Activated CD8-positive, alpha-beta memory T cell treated with anti-CD3 and anti-CD28 coated beads for 1 hour (primary cell): ENCODE data around the gene LIPF.
"Not testable (repeated sequence)": the region's sequence is repeated elsewhere in the genome, so short reads cannot be mapped to it uniquely, and the experiment has no call there.

Source experiments
- DNase-seq, 2 donors: peaks; one replicate each; pipeline ENCODE4 v3.0.0-alpha.2; 2020; ENCODE audit warnings: low read depth in 1 of 2; ENCODE audit errors: extremely low read depth in 1 of 2

The LIPF gene

GRCh38 chr10:88672041-88672440 is 7.8 kb downstream of the LIPF start:
- DNase-seq = no peak

GRCh38 chr10:88676283-88677060 is 12.2 kb downstream of the LIPF start:
- DNase-seq = no peak

DNA sequence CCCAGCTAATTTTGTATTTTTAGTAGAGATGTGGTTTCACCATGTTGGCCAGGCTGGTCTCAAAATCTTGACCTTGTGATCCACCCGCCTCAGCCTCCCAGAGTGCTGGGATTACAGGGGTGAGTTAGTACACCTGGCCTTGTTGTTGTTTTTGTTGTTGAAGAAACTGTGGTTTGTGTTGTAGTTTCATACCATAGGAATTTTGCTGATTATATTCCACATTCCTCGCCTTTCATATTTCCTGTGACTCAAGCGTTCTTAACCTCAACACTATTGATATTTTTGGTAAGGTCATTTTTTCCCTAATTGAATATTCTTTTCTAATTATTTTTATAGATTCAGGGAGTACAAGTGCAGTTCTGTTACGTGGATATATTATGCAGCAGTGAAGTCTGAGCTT is 16.7 kb downstream of the LIPF start:
- no peak for DNase-seq

GRCh38 chr10:88682491-88682890 is 18.2 kb downstream of the LIPF start:
- DNase-seq = no peak

GRCh38 chr10:88687853-88688467 is 23.7 kb downstream of the LIPF start:
- DNase-seq = no peak

GRCh38 chr10:88689366-88689765 is 25.1 kb downstream of the LIPF start:
- no peak for DNase-seq

GRCh38 chr10:88693392-88694020 is 29.3 kb downstream of the LIPF start:
- no peak for DNase-seq

DNA sequence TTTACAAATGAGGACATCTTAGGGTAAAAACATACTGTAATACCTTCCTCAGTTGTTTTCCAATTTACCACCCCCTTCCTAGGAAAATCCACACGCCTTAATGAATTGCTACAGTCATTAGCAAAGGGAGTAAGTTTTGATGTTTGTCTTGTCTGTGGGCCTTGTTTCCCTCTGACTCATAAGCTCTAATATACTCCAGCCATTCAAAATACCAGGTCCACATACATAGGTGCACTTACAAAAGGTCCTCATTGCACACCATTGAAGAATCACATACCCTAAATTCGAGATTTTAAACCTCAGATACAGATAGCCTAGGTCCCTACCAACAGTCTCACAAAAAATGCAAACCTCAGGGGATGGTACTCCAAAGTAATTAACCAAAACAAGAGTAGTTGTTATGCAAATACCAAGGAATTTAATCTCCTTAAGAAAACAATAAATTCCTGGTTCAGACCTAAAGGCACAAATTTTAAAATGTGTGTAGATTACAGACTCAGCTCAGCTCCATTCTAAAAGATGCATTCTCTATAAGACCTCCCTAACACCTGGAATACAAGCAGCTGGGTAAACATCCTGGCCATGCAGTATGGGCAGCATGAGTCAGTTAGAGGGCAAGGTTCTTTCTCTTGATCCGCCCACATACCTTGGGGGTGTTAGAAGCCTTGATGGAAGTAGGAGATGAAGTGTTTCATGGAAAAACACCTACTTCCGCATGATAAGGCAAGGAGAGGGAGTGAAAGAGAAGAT is 38.8 kb downstream of the LIPF start:
- no peak for DNase-seq

DNA sequence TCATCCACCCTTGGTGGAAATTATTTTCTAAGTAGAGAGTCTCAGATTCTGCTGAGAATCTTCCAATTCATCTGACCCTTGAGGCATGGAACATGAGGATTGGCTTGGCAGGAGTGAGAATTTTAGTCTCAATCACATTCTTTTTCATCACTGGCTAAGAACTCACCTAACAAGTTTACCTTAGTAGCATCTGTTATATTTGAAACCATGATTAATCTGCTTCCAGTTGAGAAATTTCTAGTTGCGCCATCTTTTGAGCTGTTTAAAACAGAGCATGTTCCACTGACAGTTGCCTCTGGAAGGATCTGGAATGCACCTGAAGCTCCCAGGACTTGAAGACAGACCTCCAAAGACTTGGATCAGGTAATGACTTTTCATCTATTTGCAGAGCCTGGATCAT is 41.7 kb downstream of the LIPF start, which contains the start of gene LIPK:
Gene LIPK, plus strand, starts transcription at position 292 of the 400 bp plus-strand sequence. CDS start 18,295 bp downstream, outside the sequence.
- no peak for DNase-seq

- DNase-seq = no peak
Measured at GRCh38 chr10:88707429-88708155, 43.4 kb downstream of the LIPF start.

DNA sequence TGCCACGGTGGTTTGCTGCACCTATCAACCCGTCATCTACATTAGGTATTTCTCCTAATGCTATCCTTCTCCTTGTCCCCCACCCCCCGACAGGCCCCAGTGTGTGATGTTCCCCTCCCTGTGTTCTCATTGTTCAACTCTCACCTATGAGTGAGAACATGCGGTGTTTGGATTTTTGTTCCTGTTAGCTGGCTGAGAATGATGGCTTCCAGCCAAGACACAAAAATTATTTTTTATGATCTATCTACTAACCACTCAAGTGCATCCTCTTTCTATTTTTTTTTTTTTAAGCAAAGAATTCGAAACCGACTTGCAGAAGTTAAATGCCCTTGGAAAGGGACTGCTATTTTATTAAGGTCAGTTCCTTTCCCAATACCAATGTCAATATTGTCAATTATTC is 45.1 kb downstream of the LIPF start:
- DNase-seq = not testable (repeated sequence)

- no peak for DNase-seq
Measured at GRCh38 chr10:88715517-88715916, 51.3 kb downstream of the LIPF start.

- DNase-seq = no peak
Measured at GRCh38 chr10:88721392-88721791, 57.1 kb downstream of the LIPF start.

DNA sequence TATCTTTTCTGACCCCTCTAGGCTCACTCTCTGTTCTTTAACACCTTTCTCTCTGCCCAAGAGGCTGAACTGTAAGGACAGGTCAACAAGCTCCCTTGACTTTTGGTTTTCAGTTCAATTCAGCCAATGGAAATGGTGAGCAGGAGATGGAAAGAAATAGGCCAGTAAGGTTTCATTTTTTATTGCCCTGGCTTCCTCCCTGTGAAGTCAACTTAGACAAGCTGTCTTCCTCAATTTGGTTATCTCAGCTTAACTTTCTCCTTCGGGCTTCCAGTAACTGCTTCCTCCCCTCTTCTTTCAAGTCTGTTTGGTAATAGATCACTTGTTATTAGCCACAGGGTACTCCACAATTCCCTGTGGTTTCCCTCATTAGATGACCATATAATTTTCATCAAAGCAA is 61.6 kb downstream of the LIPF start:
- DNase-seq = no peak

DNA sequence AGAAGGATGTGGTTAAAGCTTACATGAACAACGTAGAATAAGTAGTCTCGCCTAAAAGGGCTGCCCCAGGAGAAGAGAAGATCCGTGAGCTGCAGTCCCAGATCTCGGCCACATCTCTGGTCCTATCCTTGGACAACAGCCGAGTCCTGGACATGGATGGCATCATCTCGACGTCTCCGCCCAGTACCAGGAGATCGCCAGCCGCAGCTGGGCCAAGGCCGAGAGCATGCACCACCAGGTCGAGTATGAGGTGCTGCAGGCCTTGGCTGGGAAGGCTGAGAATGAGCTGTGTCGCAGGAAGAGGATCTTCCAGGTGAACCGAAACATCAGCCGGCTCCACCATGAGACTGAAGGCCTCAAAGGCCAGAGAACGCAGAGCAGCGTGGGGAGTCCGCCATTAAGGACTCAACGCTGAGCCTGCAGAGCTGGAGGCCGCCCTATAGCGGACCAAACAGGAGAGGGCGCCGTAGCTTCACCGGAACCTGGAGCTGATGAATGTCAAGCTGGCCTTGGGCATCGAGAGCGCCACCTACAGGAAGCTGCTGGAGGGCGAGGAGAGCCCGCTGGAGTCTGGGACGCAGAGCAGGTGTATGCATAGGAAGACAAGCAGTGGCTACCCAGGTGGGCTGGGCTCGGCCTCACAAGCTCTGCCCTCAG is 64.0 kb downstream of the LIPF start:
- DNase-seq = no peak
